Esophagus muscularis mucosa (tissue), 4 donors: ENCODE measurements around the gene FGD6.

Experiments used
- CTCF ChIP-seq, 3 experiments: fragments of 200-600 bp in 2 of 3; fragments of 450-650 bp in 1 of 3; sonication (generic) in 2 of 3; IDR thresholded peaks; one replicate each; pipeline ENCODE4 v1.5.1; 2017 to 2019; ENCODE audit warnings: antibody characterized with exemption in 3 of 3, mild to moderate bottlenecking in 2 of 3, moderate library complexity in 1 of 3
- EP300 ChIP-seq: sonication (generic); formaldehyde crosslinking; IDR thresholded peaks from one replicate; pipeline ENCODE4 v1.6.1; 2017; ENCODE audit warnings: antibody characterized with exemption
- POLR2A ChIP-seq: fragments of 450-650 bp; IDR thresholded peaks from one replicate; pipeline ENCODE4 v1.6.1; 2017; ENCODE audit warnings: antibody characterized with exemption, moderate library complexity, mild to moderate bottlenecking, low read depth
- POLR2AphosphoS5 ChIP-seq, 2 donors: sonication (generic); formaldehyde crosslinking; IDR thresholded peaks; one replicate each; pipeline ENCODE4 v1.6.1; 2017; ENCODE audit warnings: antibody characterized with exemption in 2 of 2

- TF ChIP-seq CTCF (IDR thresholded peaks at IDR 0.05) (no peak), POLR2AphosphoS5 (IDR thresholded peaks at IDR 0.05) (no peak), POLR2A (no peak), EP300 (no peak)
Measured at GRCh38 chr12:95147866-95148265, 69.4 kb downstream of the FGD6 start.
